Measurements from ENCODE around the gene PPP1R9B. TPM values are rescaled to one million over a fixed set of nuclear protein-coding genes. Genes with fewer than 3 reads are reported as not detected.

The PPP1R9B gene, protein sequence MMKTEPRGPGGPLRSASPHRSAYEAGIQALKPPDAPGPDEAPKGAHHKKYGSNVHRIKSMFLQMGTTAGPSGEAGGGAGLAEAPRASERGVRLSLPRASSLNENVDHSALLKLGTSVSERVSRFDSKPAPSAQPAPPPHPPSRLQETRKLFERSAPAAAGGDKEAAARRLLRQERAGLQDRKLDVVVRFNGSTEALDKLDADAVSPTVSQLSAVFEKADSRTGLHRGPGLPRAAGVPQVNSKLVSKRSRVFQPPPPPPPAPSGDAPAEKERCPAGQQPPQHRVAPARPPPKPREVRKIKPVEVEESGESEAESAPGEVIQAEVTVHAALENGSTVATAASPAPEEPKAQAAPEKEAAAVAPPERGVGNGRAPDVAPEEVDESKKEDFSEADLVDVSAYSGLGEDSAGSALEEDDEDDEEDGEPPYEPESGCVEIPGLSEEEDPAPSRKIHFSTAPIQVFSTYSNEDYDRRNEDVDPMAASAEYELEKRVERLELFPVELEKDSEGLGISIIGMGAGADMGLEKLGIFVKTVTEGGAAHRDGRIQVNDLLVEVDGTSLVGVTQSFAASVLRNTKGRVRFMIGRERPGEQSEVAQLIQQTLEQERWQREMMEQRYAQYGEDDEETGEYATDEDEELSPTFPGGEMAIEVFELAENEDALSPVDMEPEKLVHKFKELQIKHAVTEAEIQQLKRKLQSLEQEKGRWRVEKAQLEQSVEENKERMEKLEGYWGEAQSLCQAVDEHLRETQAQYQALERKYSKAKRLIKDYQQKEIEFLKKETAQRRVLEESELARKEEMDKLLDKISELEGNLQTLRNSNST
- 10 to 100 TPM; 23.3 to 38.1 (median 30.8) TPM for total RNA-seq

DNA sequence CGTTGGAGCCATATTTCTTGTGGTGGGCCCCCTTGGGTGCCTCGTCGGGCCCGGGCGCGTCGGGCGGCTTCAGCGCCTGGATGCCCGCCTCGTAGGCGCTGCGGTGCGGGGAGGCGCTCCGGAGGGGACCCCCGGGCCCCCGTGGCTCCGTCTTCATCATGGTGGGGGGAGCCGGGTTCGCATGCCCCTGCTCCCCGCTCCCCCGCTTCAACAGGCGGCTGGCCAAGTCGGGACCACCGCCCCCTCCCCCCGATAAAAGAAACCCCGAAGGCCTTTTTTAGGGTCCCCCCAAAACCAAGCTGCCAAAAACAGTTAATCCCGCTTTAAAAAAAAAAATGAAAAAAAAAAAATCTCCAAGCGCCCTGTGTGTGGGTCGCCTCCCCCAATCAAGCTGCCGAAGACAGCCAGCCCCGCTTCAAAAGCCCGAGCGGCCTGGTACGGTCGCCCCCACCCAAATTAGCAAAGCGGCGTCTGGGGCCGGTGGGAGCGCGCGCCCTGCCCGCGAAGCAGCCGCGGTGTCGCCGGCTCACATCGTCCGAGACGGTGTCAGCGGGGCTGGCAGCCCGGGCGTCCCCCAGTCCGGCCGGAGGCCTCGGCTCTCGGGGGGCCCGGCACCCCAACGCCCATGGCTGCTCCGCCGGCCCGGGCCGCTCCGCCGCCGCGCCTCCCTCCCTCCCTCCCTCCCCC lies at the start of gene PPP1R9B:
PPP1R9B (minus strand) TSS at position 324 of the 687 bp plus-strand sequence; CDS start at position 160, 164 bp downstream.
- ATAC-seq, result no peak
- H3K9me3 ChIP-seq, result no peaks in the 10 kb centered on the region
- WGBS, 2 donors (ENCODE audit: low coverage in 1 of 2), result 0% methylated on average over 1 of the region's 69 CpGs; no CpG with 5 or more reads in 1 of the 2 donors
- H3K36me3 ChIP-seq, result peaks cover 0 to under 1% of the 10 kb centered on the region in 2 donors
- H3K27ac ChIP-seq, result peak within 1 kb of the TSS; percentile 66 to 97 (median 93)
- H3K4me1 ChIP-seq, result peaks cover 0 to 89% (median 54%) of the 10 kb centered on the region in 3 donors
- TF ChIP-seq POLR2A (IDR thresholded peaks at IDR 0.05) (peak; percentile 18 to 25), POLR2AphosphoS5 (IDR thresholded peaks at IDR 0.05) (no peak)
- no peaks in the 10 kb centered on the region for H3K27me3 ChIP-seq
- H3K4me3 ChIP-seq, result peak within 1 kb of the TSS; percentile 47 to 89

DNA sequence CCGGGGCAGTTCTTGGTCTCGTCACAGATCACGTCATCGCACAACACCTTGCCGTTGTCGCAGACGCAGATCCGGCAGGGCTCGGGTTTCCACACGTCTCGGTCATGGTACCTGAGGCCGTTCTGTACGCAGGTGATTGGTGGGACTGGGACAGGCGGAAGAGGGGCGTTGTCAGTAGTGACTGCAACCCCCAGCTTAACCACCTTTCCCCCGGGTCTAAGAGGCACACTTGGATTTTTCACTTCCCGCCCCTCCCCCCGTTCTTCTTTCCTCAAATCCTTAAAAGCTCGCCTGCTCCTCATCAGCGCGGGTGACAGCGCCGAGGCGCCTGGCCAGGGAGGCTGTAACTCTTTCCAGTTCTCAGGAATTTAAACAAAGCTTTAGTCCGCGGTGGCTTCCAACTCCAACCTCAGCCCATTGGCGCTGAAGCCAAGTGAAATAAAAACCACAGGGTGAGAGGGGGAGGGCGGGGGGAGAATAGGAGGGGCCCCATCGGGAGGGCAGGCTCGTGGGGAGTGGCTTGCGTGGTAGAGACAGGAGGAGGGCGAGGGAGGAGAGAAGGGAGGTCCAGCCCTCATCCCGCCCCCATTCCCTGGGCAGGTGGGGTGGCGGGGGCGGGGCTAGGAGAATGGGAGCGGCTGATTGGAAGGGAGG lies 49.5 kb upstream of the PPP1R9B start:
- peak overlapping the region; percentile 38 to 60 for H3K4me3 ChIP-seq
- H3K27ac ChIP-seq, result peak overlapping the region; percentile 85 to 94 (median 90)
- no peaks in the 10 kb centered on the region for H3K9me3 ChIP-seq
- 0 to 2% methylated on average over 7 to 10 of the region's 36 CpGs for WGBS, 2 donors (ENCODE audit: low coverage in 1 of 2)
- TF ChIP-seq POLR2AphosphoS5 (IDR thresholded peaks at IDR 0.05), result peak; percentile 95
- no peak for TF ChIP-seq EP300 (IDR thresholded peaks at IDR 0.05)
- peak in 1 of 2 donors; percentile 33 for TF ChIP-seq POLR2A (IDR thresholded peaks at IDR 0.05)
- peak; percentile 89 for ATAC-seq
- H3K36me3 ChIP-seq, result peaks cover 0 to 37% of the 10 kb centered on the region in 2 donors
- peaks cover 2 to 90% (median 30%) of the 10 kb centered on the region in 3 donors for H3K4me1 ChIP-seq
- peaks cover 11% of the 10 kb centered on the region for H3K27me3 ChIP-seq

DNA sequence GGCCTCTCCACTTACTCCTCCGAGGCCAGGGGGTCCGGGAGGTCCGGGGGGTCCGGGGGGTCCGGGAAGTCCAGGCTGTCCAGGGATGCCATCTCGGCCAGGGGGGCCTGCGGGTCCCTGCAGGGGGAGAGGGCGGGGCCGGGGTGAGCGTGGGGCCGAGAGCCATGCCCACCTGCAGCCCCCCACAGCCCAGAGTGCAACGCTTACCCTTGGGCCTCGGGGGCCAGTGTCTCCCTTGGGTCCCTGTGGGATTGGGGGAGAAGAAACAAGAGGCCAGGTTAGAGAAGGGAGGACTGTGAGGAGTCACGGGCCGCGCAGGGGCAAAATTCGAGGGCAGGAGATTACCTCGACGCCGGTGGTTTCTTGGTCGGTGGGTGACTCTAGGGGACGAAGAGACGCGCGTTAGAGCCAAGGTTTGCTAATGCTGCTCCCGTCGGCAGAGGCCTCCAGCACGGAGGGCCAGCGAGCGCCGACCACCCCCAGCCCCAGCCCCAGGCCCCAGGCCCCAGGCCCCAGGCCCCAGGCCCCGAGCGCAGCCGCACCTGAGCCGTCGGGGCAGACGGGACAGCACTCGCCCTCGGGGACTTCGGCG lies 48.8 kb upstream of the PPP1R9B start:
- H3K27me3 ChIP-seq, result peaks cover 11% of the 10 kb centered on the region
- no peaks in the 10 kb centered on the region for H3K9me3 ChIP-seq
- peak overlapping the region; percentile 85 to 94 (median 90) for H3K27ac ChIP-seq
- 9 to 13% methylated on average over 3 to 10 of the region's 41 CpGs for WGBS, 2 donors (ENCODE audit: low coverage in 1 of 2)
- H3K4me1 ChIP-seq, result peaks cover 2 to 90% (median 29%) of the 10 kb centered on the region in 3 donors
- peak overlapping the region; percentile 33 to 60 for H3K4me3 ChIP-seq
- TF ChIP-seq EP300 (IDR thresholded peaks at IDR 0.05) (no peak), POLR2AphosphoS5 (IDR thresholded peaks at IDR 0.05) (no peak), POLR2A (IDR thresholded peaks at IDR 0.05) (no peak)
- TF ChIP-seq, protein P1, sequence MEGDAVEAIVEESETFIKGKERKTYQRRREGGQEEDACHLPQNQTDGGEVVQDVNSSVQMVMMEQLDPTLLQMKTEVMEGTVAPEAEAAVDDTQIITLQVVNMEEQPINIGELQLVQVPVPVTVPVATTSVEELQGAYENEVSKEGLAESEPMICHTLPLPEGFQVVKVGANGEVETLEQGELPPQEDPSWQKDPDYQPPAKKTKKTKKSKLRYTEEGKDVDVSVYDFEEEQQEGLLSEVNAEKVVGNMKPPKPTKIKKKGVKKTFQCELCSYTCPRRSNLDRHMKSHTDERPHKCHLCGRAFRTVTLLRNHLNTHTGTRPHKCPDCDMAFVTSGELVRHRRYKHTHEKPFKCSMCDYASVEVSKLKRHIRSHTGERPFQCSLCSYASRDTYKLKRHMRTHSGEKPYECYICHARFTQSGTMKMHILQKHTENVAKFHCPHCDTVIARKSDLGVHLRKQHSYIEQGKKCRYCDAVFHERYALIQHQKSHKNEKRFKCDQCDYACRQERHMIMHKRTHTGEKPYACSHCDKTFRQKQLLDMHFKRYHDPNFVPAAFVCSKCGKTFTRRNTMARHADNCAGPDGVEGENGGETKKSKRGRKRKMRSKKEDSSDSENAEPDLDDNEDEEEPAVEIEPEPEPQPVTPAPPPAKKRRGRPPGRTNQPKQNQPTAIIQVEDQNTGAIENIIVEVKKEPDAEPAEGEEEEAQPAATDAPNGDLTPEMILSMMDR (IDR thresholded peaks at IDR 0.05), result no peak
- ATAC-seq, result no peak
- H3K36me3 ChIP-seq, result peaks cover 0 to 43% of the 10 kb centered on the region in 2 donors

DNA sequence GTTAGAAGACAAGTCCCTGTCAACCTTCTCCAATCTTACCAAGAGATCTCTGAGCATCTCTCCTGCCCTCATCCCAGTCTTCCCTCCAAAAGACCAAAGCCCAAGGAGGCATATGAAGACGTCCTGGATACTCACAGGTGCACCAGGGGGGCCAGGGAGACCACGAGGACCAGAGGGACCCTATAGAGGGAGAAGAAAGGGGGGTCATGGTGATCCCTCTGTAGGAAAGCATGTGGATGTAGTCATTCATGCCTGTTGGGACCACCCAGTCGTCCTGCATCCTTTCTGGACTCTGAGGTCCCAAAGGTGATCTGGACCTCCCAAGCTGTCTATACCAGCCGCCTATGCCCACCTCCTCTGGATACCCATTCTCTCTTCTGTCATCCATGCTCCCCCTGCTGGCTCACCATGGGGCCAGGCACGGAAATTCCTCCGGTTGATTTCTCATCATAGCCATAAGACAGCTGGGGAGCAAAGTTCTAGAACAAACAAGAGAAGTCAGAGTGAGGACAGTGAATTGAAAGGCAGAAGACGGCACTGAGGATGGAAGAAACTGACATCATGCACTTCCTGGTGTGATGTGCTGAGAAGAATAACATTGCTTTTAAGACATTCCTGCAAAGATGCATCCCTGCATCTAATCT lies 47.7 kb upstream of the PPP1R9B start:
- H3K27ac ChIP-seq, result peak overlapping the region; percentile 85 to 94 (median 90)
- no peaks in the 10 kb centered on the region for H3K9me3 ChIP-seq
- H3K27me3 ChIP-seq, result peaks cover 11% of the 10 kb centered on the region
- peaks cover 0 to 55% of the 10 kb centered on the region in 2 donors for H3K36me3 ChIP-seq
- peaks cover 2 to 86% (median 24%) of the 10 kb centered on the region in 3 donors for H3K4me1 ChIP-seq
- TF ChIP-seq EP300 (IDR thresholded peaks at IDR 0.05) (no peak), POLR2AphosphoS5 (IDR thresholded peaks at IDR 0.05) (peak; percentile 28), POLR2A (IDR thresholded peaks at IDR 0.05) (no peak)
- TF ChIP-seq, protein P1 (IDR thresholded peaks at IDR 0.05), result peak in 3 of 4 experiments; percentile 69 to 83 (median 78)
- ATAC-seq, result no peak
- WGBS, 2 donors (ENCODE audit: low coverage in 1 of 2), result 0% methylated on average over 1 of the region's 7 CpGs
- H3K4me3 ChIP-seq, result no peak overlapping the region
